H9 (cell line): Measurements from ENCODE around the gene GABRG2. TPM values are rescaled to one million over a fixed set of nuclear protein-coding genes. Genes with fewer than 3 reads are reported as not detected.

ENCODE experiments used
- DNase-seq: peaks from one replicate; pipeline ENCODE4 v3.0.0-alpha.2; 2017
- H2AFZ ChIP-seq: one replicate; pipeline ENCODE4 v1.6.1; 2013; ENCODE audit warnings: mild to moderate bottlenecking, low read length, control low read depth, moderate library complexity
- H2AK5ac ChIP-seq: 2 replicates; pipeline ENCODE4 v1.6.1; 2013; ENCODE audit warnings: low read length, control low read depth, mixed read lengths; ENCODE audit not compliant: insufficient read length
- H2BK120ac ChIP-seq: one replicate; pipeline ENCODE4 v1.6.1; 2013; ENCODE audit warnings: low read depth, mild to moderate bottlenecking, low read length, control low read depth, inconsistent platforms; ENCODE audit not compliant: poor library complexity, severe bottlenecking
- H2BK12ac ChIP-seq: 2 replicates; pipeline ENCODE4 v1.6.1; 2013; ENCODE audit warnings: low read length, control low read depth, mixed read lengths, low read depth; ENCODE audit not compliant: insufficient read length
- H2BK15ac ChIP-seq: 2 replicates; pipeline ENCODE4 v1.6.1; 2013; ENCODE audit warnings: low read depth, low read length, control low read depth
- H2BK20ac ChIP-seq: one replicate; pipeline ENCODE4 v1.6.1; 2013; ENCODE audit warnings: low read depth, mild to moderate bottlenecking, low read length, control low read depth, inconsistent platforms; ENCODE audit not compliant: poor library complexity, severe bottlenecking
- H2BK5ac ChIP-seq: 2 replicates; pipeline ENCODE4 v1.6.1; 2013; ENCODE audit warnings: low read length, control low read depth, mixed read lengths; ENCODE audit not compliant: insufficient read length
- H3K14ac ChIP-seq: 2 replicates; pipeline ENCODE4 v1.6.1; 2013; ENCODE audit warnings: low read length, control low read depth; ENCODE audit not compliant: insufficient read depth
- H3K18ac ChIP-seq: 2 replicates; pipeline ENCODE4 v1.6.1; 2013; ENCODE audit warnings: low read depth, mild to moderate bottlenecking, mixed read lengths, low read length, control low read depth; ENCODE audit not compliant: insufficient read length
- H3K23ac ChIP-seq: 2 replicates; pipeline ENCODE4 v1.6.1; 2013; ENCODE audit warnings: low read length, control low read depth, mixed read lengths, low read depth; ENCODE audit not compliant: insufficient read length
- H3K23me2 ChIP-seq: 2 replicates; pipeline ENCODE4 v1.6.1; 2013; ENCODE audit warnings: low read depth, mild to moderate bottlenecking, mixed read lengths, low read length, control low read depth; ENCODE audit not compliant: insufficient read length, poor library complexity, severe bottlenecking
- H3K27ac ChIP-seq: 2 replicates; pipeline ENCODE4 v1.5.1; 2013; ENCODE audit warnings: low read length, control low read depth, mixed read lengths, low read depth; ENCODE audit not compliant: insufficient read length
- H3K27me3 ChIP-seq: 2 replicates; pipeline ENCODE4 v1.6.1; 2013; ENCODE audit warnings: low read length, control low read depth, inconsistent platforms; ENCODE audit not compliant: insufficient read depth
- H3K4ac ChIP-seq: 2 replicates; pipeline ENCODE4 v1.6.1; 2013; ENCODE audit warnings: low read depth, mild to moderate bottlenecking, control low read depth, inconsistent platforms, low read length, moderate library complexity
- H3K4me1 ChIP-seq: 2 replicates; pipeline ENCODE4 v1.6.1; 2013; ENCODE audit warnings: low read length, control low read depth, inconsistent platforms; ENCODE audit not compliant: insufficient read depth
- H3K4me2 ChIP-seq: 2 replicates; pipeline ENCODE4 v1.6.1; 2013; ENCODE audit warnings: low read length, control low read depth, mixed read lengths; ENCODE audit not compliant: insufficient read length, insufficient read depth
- H3K56ac ChIP-seq: 2 replicates; pipeline ENCODE4 v1.6.1; 2013; ENCODE audit warnings: low read depth, mild to moderate bottlenecking, mixed read lengths, low read length, control low read depth; ENCODE audit not compliant: insufficient read length
- H3K79me1 ChIP-seq: 2 replicates; pipeline ENCODE4 v1.6.1; 2013; ENCODE audit warnings: low read depth, mild to moderate bottlenecking, moderate library complexity, low read length, control low read depth, inconsistent platforms; ENCODE audit not compliant: insufficient read depth, poor library complexity, severe bottlenecking
- H3K79me2 ChIP-seq: 2 replicates; pipeline ENCODE4 v1.6.1; 2013; ENCODE audit warnings: low read length, control low read depth, inconsistent platforms; ENCODE audit not compliant: insufficient read depth
- H3K9ac ChIP-seq: 2 replicates; pipeline ENCODE4 v1.6.1; 2013; ENCODE audit warnings: low read length, control low read depth, mixed read lengths; ENCODE audit not compliant: insufficient read length; ENCODE audit errors: extremely low read depth
- H3K9me3 ChIP-seq: one replicate; pipeline ENCODE4 v1.6.1; 2013; ENCODE audit warnings: low read depth, low read length, inconsistent platforms; ENCODE audit not compliant: control insufficient read depth
- H3T11ph ChIP-seq: one replicate; pipeline ENCODE4 v1.6.1; 2013; ENCODE audit warnings: mild to moderate bottlenecking, low read length, control low read depth, inconsistent platforms
- H4K20me1 ChIP-seq: one replicate; pipeline ENCODE4 v1.6.1; 2013; ENCODE audit not compliant: control insufficient read depth, insufficient read length, insufficient read depth
- H4K5ac ChIP-seq: 2 replicates; pipeline ENCODE4 v1.6.1; 2013; ENCODE audit warnings: low read depth, mild to moderate bottlenecking, mixed read lengths, low read length, control low read depth; ENCODE audit not compliant: insufficient read length
- H4K8ac ChIP-seq: replicated peaks from 2 replicates; pipeline ENCODE4 v1.6.1; 2013; ENCODE audit warnings: low read length, control low read depth, mixed read lengths, low read depth; ENCODE audit not compliant: insufficient read length
- H4K91ac ChIP-seq: 2 replicates; pipeline ENCODE4 v1.6.1; 2013; ENCODE audit warnings: low read depth, mild to moderate bottlenecking, moderate library complexity, mixed read lengths, low read length, control low read depth; ENCODE audit not compliant: insufficient read length
- H3K27ac Mint-ChIP-seq, 3 experiments: 2 replicates in 2 of 3; 3 replicates in 1 of 3; pipeline ENCODE4 v1.8.0; 2020 to 2021; ENCODE audit warnings: mixed read lengths in 3 of 3, mild to moderate bottlenecking in 1 of 3, moderate library complexity in 1 of 3
- H3K27me3 Mint-ChIP-seq: 2 replicates; pipeline ENCODE4 v1.8.0; 2021; ENCODE audit warnings: low read depth, mild to moderate bottlenecking, moderate library complexity, mixed read lengths
- H3K36me3 Mint-ChIP-seq, 3 experiments: 2 replicates in 2 of 3; 3 replicates in 1 of 3; pipeline ENCODE4 v1.8.0; 2020 to 2021; ENCODE audit warnings: low read depth in 3 of 3, mixed read lengths in 3 of 3; ENCODE audit not compliant: insufficient read depth in 1 of 3
- H3K4me1 Mint-ChIP-seq, 2 experiments: 2 replicates each; pipeline ENCODE4 v1.8.0; 2020; ENCODE audit warnings: mixed read lengths in 2 of 2
- H3K4me3 Mint-ChIP-seq, 2 experiments: 2 replicates in 1 of 2; 3 replicates in 1 of 2; pipeline ENCODE4 v1.8.0; 2020 to 2021; ENCODE audit warnings: mild to moderate bottlenecking in 2 of 2, mixed read lengths in 2 of 2, moderate library complexity in 1 of 2
- H3K9me3 Mint-ChIP-seq, 2 experiments: 2 replicates in 1 of 2; 3 replicates in 1 of 2; pipeline ENCODE4 v1.8.0; 2020; ENCODE audit warnings: mild to moderate bottlenecking in 2 of 2, mixed read lengths in 2 of 2, moderate library complexity in 1 of 2
- WGBS: extraction: QIAGEN DNeasy Blood & Tissue Kit; methylation state at CpG from one replicate; pipeline ENCODE4 v1.1.7; 2013; ENCODE audit warnings: missing lambda C conversion rate, low lambda C conversion rate, mixed read lengths; ENCODE audit not compliant: insufficient read length; ENCODE audit errors: extremely low coverage; 5-methylcytosine and 5-hydroxymethylcytosine counted together
- total RNA-seq: library from RNA; stranded (reverse); gene quantifications from 2 replicates; pipeline ENCODE4 v1.2.1, GENCODE V29; 2021
- TF ChIP-seq, protein P1 (sequence below): fragments of 200-600 bp; sonication (generic); conservative IDR thresholded peaks from 3 replicates; pipeline ENCODE4 v1.8.0; 2021; ENCODE audit warnings: antibody characterized with exemption, mild to moderate bottlenecking

The GABRG2 gene
- total RNA-seq, 1 experiment from 2014 or later, result 0.98 TPM

DNA sequence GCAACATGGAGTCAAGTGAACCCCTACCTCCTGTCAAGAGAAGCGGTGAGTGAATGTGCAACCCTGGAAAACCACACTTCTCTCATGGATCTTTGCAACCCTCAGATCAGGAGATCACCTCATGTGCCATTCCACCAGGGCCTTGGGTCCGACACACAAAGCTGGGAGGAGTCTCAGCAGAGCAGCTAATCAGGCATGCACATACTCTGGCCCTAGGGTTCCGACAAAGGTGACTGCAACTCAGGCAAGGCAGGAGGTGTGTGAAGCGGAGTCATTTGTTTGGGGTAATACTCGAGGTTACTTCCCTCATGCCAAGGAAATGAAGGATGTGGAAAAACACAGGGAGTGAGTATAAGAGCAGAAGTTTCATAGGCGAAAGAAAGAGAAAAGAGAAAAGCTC lies 96.1 kb downstream of the GABRG2 start:
- no peak overlapping the region for H3K27ac ChIP-seq
- H3T11ph ChIP-seq, result no peak overlapping the region
- H3K79me1 ChIP-seq, result no peaks in the 10 kb centered on the region
- no peak overlapping the region for H3K9ac ChIP-seq
- no peak overlapping the region for H2BK5ac ChIP-seq
- no peak for DNase-seq
- no peaks in the 10 kb centered on the region for H3K4me1 ChIP-seq
- no peak overlapping the region for H4K8ac ChIP-seq
- peaks cover 0 to 14% (median 4%) of the 10 kb centered on the region in 3 experiments; a peak in 4 of 7 replicates for H3K36me3 Mint-ChIP-seq
- H3K79me2 ChIP-seq, result no peaks in the 10 kb centered on the region
- H3K4me3 Mint-ChIP-seq, result no peak overlapping the region
- TF ChIP-seq, protein P1, sequence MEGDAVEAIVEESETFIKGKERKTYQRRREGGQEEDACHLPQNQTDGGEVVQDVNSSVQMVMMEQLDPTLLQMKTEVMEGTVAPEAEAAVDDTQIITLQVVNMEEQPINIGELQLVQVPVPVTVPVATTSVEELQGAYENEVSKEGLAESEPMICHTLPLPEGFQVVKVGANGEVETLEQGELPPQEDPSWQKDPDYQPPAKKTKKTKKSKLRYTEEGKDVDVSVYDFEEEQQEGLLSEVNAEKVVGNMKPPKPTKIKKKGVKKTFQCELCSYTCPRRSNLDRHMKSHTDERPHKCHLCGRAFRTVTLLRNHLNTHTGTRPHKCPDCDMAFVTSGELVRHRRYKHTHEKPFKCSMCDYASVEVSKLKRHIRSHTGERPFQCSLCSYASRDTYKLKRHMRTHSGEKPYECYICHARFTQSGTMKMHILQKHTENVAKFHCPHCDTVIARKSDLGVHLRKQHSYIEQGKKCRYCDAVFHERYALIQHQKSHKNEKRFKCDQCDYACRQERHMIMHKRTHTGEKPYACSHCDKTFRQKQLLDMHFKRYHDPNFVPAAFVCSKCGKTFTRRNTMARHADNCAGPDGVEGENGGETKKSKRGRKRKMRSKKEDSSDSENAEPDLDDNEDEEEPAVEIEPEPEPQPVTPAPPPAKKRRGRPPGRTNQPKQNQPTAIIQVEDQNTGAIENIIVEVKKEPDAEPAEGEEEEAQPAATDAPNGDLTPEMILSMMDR, result no peak
- no peak overlapping the region for H2BK15ac ChIP-seq
- no peaks in the 10 kb centered on the region; the same call in 1 of the 2 replicates for H3K27me3 Mint-ChIP-seq
- H2BK12ac ChIP-seq, result no peak overlapping the region
- H3K23me2 ChIP-seq, result no peaks in the 10 kb centered on the region
- H3K9me3 Mint-ChIP-seq, result peaks cover 16% of the 10 kb centered on the region in 2 experiments
- no peaks in the 10 kb centered on the region for H3K9me3 ChIP-seq
- H2AFZ ChIP-seq, result no peak overlapping the region
- H3K56ac ChIP-seq, result no peak overlapping the region
- no peak overlapping the region for H4K91ac ChIP-seq
- no peak overlapping the region for H3K18ac ChIP-seq
- no peak overlapping the region for H4K5ac ChIP-seq
- WGBS, result no CpG with 5 or more reads among the region's 6 CpGs
- peak overlapping the region in 1 of 3 experiments; percentile 52; a peak in 1 of 7 replicates for H3K27ac Mint-ChIP-seq
- no peak overlapping the region for H3K23ac ChIP-seq
- no peak overlapping the region for H2BK120ac ChIP-seq
- no peaks in the 10 kb centered on the region for H3K27me3 ChIP-seq
- no peak overlapping the region for H3K14ac ChIP-seq
- no peak overlapping the region for H3K4me2 ChIP-seq
- H3K4ac ChIP-seq, result no peak overlapping the region
- H4K20me1 ChIP-seq, result no peaks in the 10 kb centered on the region
- H2BK20ac ChIP-seq, result no peak overlapping the region
- peaks cover 6 to 10% of the 10 kb centered on the region in 2 experiments for H3K4me1 Mint-ChIP-seq
- H2AK5ac ChIP-seq, result no peak overlapping the region
